ENCODE results near the gene TTC38.

GRCh38 chr22:46274381-46274780 lies 6.6 kb downstream of the TTC38 start:
- TF ChIP-seq CTCF (IDR thresholded peaks at IDR 0.05) (no peak), POLR2AphosphoS5 (IDR thresholded peaks at IDR 0.05) (no peak)
